Activated T-cell treated with anti-CD3 and anti-CD28 coated beads for 48 hours (primary cell): Measurements from ENCODE around the gene ARFGAP1.

Experiments used
- DNase-seq: peaks from one replicate; pipeline ENCODE4 v3.0.0-alpha.2; 2020; ENCODE audit warnings: low read depth

The ARFGAP1 gene

DNA sequence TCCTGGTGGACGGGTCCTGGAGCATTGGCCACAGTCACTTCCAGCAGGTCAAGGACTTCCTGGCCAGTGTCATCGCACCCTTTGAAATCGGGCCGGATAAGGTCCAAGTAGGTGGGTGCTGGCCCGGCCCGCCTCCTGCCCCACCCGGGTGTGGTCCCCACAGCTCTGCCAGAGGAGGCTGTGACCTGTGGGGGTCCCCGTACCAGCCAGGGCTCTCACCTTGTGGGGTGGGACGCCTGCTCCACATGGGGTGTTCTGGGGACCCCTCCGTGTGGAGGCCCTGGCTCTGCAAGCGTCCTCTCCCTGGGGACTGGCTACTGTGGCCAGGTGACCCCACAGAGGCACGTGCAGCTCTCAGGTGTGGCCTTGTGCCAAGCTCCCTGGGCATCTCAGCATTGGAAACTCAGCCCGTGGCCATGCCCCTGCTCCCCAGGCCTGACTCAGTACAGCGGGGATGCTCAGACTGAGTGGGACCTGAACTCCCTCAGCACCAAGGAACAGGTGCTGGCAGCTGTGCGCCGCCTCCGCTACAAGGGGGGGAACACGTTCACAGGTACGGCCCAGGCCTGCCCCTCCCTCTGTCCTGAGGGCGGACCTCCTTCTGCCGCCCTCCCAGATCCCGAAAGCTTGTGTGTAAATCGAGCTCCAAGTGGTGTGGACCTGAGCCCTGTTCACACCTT is 35.1 kb downstream of the ARFGAP1 start:
- no peak for DNase-seq

DNA sequence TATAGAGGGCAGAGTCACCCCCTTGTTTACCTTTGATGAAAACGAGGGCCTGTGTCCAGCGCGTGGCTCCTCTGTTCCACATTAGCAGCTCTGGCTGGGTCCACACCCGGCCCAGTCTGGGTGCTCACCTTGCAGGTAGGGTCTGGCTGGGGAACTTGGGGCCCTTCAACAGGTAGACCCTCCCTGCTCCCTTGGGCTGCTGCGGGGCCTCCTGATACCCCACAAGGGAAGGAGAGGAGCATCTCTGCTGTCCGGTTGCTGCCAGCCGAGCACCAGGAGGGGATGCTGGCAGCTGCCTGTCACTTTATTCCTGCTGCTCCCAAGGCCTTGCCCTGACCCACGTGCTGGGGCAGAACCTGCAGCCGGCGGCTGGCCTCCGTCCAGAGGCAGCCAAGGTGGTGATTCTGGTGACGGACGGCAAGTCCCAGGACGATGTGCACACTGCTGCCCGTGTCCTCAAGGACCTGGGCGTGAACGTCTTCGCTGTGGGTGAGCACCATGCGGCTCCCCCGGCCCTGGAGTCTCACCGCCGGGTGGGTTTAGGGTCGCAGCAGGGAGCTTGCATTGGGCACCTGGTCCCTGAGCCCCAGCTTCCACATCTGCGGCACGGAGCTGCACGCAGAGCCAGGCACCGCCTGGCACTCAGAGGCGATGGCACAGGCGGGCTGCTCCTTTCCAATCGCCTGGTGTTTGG is 35.8 kb downstream of the ARFGAP1 start:
- no peak for DNase-seq

DNA sequence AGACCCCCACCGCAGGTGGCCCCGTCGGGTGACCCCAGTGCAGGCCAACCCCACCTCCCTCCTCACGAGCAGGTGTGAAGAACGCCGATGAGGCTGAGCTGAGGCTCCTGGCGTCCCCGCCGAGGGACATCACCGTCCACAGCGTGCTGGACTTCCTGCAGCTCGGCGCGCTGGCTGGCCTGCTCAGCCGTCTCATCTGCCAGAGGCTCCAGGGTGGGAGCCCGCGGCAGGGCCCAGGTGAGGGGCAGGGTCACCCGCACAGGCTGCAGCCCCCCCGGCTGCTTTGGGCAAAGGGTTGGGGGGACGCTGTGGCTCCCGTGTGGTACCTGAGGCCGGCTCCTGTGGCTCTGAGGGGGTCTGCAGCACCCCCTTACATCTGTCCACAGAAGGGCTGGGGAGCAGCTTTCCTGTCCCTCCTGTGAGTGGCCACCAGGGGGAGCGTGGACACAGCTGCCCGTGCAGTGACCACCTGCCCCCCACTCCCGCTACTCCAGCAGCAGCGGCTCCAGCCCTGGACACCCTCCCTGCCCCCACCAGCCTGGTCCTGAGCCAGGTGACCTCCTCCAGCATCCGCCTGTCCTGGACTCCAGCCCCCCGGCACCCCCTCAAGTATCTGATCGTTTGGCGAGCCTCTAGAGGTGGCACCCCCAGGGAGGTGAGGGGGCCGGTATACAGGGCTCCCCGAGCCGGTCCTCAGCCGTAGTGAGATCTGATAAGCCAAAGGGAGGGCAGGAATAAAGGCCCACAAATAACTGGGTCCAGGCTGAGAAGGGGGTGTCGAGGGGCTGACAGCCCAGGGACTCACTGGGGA is 36.9 kb downstream of the ARFGAP1 start:
- DNase-seq = peak; percentile 22

DNA sequence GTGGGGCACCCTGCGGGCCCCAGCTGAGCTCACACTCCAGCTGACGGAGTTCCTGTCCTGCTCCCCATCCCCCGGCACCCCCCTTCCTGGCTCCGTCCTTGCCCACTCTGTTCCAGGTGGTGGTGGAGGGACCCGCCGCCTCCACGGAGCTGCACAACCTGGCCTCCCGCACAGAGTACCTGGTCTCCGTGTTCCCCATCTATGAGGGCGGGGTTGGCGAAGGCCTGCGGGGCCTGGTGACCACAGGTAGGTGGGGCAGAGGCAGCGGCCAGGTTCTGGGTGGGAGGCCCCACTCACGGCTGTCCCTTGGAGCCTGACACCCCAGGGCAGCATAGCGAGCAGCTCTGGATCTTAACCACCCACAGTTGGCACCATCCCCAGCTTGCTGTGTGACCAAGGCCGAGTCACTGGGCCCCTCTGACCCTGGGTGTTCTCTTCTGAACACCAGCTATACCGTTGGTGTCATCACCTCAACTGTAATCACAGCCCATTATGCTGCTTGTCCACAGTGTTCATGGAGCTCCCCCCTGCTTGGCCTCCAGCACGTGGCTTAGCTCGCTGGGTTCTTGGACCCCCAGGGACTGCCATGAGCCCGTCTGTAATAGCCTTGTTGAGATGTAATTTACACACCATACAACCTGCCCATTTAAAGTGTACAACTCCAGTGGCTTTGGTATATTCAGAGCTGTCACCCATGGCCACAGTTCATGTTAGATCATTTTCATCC is 37.8 kb downstream of the ARFGAP1 start:
- DNase-seq = no peak

DNA sequence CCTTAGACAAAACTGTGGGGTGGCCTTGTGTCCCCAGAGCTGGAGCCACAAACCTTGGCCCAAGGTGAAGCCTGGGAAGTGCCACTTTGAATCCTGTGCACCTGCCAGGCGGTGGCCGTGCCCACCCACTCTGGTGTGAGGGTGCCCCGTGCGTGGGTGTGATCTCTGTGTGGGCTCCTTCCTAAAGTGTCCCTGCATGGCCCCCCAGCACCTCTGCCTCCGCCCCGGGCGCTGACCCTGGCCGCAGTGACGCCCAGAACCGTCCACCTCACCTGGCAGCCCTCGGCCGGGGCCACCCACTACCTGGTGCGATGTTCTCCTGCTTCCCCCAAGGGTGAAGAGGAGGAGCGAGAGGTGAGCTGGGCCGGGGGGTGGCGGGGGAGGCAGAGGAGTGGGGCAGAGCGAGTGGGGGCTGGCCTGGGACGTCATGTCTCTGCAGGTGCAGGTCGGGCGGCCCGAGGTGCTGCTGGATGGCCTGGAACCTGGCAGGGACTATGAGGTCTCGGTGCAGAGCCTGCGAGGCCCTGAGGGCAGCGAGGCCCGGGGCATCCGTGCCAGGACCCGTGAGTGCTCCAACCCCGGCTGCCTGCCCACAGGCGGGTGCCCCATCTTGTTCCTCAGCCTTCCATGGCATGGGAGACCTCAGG is 38.7 kb downstream of the ARFGAP1 start:
- no peak for DNase-seq

DNA sequence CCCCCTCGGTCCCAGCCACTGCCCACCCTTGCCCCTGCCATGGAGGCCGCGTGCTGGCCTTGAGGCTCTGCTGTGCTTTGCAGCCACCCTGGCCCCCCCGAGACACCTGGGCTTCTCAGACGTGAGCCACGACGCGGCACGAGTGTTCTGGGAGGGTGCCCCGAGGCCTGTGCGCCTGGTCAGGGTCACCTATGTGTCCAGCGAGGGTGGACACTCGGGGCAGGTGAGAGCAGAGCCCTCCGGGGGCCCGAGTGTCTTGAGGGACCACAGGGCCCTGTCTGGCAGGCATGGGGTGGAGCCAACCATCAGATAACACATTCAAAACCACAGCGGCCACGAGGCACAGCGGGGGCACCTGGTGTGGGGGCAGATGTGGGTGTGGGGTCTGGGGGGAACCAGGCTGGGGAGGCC is 39.2 kb downstream of the ARFGAP1 start:
- no peak for DNase-seq

DNA sequence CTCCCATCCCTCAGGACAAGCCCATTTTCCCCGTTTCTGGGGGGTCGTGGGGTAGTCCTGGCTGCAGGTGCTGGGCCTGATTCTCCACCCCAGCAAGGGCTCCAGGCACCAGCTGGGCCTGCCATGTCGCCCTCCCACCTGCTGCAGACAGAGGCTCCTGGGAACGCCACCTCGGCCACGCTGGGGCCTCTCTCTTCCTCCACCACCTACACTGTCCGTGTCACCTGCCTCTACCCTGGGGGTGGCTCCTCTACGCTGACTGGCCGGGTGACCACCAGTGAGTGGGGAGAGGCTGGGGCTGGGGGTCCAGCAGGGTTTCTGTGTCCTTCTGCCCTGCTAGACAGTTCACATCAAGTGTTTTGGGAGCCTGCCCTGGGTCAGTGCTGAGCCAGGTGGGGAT is 39.7 kb downstream of the ARFGAP1 start:
- no peak for DNase-seq

DNA sequence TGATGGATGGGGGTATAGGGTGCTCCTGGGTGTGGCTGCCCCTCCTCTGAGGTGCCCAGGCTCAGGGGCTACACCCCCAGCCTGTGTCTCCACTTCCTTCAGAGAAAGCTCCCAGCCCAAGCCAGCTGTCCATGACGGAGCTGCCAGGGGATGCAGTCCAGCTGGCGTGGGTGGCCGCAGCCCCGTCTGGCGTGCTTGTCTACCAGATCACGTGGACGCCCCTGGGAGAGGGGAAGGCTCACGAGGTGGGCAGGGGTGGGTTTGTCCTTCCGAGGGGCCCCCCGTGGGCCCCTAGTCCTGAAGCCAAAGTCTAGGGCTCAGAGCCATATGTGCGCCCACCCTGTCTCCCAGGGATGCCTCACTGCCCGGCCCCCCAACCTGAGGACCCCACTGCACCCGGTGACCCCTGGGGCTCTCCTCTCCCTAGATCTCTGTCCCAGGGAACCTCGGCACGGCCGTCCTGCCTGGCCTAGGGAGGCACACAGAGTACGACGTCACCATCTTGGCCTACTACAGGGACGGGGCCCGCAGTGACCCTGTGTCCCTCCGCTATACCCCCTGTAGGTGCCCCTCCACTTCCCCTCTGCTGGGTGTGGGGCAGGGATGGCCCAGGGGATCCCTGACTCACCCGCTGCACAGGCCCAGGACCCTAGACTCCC is 40.2 kb downstream of the ARFGAP1 start:
- DNase-seq = no peak

DNA sequence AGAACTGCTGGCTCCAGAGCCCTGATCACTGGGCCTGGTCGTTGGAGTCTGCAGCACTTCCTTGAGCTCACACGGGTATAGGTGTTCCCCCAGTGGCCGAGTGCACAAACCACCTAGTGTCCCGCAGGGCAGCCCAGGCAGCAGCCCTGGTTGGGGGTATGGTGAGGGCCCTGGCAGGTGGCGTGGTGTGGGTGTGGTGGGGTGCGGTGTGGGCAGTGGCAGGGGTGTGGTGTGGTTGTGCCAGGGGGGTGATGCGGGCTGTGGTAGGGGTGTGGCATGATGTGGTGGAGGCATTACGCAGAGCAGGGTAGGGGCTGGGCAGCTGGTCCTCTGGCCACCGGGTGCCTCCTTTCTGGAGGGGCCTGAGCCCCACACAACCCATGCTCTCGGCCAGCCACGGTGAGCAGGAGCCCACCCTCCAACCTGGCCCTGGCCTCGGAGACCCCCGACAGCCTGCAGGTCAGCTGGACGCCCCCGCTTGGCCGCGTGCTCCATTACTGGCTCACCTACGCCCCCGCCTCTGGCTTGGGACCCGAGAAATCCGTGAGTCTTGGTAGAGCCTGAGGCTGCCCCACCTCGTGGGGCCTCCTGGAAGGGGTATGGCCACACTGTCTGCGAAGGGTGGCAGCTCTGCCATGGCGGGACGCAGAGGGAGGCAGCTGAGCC is 40.9 kb downstream of the ARFGAP1 start:
- no peak for DNase-seq

DNA sequence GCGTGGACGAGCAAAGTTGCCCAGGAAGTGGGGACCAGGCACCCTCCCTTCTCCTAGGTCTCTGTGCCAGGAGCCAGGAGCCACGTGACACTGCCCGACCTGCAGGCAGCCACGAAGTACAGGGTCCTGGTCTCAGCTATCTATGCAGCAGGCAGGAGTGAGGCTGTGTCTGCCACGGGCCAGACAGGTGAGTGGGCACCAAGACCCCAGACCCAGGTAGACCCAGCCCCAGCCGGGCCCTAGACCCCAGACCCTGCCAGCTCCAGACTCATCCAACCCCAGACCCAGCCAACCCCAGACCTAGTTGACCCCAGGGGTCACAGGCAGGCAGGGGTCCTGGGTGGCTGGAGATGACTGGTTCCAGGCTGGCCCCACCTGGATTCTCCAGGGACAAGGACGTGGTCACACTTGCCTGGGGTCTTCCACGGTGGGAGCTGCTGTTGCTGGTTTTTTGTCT is 41.4 kb downstream of the ARFGAP1 start:
- DNase-seq = no peak

DNA sequence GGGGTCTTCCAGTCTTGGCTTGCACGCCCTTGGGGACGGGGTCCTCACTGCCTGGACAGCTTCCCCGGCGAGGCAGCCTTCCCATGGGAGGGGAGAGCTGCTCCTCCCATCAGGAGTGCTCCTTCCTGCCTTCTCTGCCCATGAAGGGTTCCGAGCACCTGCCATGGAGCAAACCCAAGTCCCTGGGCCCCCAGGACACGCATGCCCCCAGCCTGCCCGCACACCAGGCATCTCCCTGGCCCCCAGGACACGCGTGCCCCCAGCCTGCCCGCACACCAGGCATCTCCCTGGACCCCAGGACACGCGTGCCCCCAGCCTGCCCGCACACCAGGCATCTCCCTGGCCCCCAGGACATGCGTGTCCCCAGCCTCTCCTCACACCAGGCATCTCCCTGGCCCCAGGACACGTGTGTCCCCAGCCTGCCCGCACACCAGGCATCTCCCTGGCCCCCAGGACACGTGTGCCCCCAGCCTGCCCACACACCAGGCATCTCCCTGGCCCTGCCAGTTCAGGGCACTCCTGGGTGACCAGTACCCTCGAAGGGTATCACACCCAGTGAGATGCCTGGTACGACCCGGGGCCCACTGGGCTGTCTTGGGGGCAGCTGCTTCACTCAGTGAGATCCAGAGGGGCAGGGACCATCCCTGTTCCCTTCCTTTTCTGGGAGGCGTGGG is 42.1 kb downstream of the ARFGAP1 start:
- DNase-seq = no peak

DNA sequence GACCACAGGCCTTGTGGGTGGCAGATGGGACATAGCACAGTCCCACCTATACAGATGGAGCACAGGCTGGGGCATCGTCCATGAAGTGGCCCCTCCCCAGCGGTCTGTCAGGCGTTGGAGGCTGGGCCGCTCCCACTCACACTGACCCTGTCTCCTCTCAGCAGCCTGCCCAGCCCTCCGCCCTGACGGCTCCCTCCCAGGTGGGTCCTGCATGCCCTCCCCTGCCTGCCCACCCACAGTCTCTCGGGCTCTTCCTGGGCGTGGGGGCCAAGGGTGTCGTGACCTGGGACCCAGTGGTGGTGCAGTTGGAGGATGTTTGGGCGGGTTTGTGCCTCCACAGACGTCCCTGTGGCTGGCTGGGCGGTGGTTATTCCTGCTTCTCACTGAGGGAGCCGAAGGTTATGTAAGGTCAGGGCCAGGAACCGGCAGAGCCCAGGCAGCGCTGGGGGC is 42.7 kb downstream of the ARFGAP1 start:
- DNase-seq = no peak

DNA sequence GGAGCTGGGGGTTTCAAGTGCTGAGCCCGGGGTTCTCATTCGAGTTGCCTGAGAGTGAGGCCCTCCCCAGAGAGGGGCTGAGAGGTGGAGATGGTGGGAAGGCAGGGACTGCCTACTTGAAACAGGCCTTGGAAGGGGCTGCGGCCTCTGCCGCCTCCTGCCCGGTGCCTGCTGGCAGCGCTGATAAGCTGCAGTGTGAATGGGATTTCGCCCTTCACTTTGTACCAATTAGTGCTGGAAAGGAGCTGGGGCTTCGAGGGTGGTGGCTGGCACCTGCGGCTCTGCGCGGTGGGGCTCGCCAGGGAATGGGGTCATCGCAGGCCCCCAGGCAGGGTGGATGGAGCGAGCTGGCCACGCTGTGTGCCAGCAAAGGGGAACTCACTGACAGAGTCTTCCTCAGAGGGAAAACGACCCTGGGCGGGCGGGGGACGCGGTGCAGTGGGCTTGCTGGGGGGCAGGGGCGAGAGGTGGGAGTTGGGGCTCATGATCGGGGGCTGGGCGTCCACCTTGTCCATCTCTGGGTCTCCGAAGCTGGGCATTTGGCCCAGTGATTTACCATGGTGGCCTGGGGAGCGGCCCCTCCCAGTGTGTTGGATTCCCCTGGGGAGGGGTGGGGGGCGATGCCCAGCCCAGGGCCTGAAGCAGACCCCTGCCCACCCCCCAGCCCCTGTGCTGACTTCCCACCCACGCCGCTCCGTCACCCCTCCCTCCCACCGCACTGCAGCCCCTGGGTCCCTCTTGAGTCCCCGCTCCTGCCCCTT is 43.3 kb downstream of the ARFGAP1 start:
- DNase-seq = no peak

DNA sequence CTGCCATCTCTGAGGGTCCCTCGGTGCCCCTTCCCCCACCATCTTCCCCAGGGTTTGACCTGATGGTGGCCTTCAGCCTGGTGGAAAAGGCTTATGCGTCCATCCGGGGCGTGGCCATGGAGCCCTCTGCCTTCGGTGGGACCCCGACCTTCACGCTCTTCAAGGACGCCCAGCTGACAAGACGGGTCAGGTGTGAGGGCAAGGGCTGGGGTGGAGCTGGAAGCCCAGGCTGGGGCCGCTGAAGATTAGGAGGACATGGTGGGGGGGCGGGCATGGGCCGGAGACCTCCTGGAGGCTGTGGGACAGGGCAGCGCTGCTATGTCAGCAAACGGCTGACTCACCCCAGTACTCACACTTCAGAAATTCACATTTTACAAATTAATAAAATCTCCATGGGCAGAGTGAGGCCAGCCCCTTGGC is 43.9 kb downstream of the ARFGAP1 start:
- no peak for DNase-seq

DNA sequence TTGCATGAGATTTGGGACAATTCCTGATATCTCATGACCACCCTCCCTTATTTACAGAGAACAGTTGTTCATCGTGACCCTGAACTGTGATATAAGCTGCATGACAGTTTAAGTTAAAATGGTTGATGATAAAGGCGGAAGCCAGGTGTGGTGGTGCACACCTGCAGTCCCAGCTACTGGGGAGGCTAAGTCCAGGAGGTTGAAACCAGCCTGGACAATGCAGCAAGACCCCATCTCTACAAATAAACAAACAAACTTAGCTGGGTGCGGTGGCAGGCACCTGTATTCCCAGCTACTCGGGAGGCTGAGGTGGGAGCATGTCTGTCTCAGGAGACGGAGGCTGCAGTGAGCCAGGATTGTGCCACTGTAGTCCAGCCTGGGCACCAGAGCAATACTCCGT is 44.4 kb downstream of the ARFGAP1 start:
- DNase-seq = no peak

DNA sequence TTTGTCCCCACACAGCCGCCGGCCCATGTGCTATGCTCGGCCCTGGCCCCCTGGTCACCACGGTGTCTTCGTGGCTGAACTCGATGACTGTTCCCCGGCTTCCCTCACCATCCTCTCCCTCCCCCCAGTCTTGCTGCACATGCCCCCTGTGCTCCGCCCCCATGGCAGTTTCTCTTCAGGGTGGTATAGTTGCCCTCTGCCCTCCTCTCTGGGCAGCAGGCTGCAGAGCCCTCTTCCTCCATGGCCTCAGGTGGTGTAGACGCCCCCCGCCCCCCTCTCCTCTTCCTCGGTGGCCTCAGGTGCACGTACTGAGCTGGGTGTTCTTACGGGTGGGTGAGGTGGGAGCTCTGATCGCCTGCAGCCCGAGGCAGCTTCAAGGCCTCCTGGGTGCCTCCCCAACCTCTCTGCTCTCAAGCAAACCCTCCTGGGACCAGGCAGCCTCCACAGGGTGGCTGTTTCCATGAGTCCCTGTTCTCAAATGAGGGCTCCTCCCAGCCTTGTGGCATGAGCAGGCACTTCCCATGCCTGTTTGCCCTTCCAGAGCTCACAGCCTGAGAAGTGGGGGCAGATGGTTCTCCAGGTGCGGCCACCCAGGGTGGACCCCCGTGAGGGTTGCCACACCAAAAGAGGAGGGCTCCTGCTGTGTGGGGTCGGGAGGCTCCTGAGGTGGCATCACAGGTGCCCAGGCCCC is 45.1 kb downstream of the ARFGAP1 start:
- DNase-seq = no peak

DNA sequence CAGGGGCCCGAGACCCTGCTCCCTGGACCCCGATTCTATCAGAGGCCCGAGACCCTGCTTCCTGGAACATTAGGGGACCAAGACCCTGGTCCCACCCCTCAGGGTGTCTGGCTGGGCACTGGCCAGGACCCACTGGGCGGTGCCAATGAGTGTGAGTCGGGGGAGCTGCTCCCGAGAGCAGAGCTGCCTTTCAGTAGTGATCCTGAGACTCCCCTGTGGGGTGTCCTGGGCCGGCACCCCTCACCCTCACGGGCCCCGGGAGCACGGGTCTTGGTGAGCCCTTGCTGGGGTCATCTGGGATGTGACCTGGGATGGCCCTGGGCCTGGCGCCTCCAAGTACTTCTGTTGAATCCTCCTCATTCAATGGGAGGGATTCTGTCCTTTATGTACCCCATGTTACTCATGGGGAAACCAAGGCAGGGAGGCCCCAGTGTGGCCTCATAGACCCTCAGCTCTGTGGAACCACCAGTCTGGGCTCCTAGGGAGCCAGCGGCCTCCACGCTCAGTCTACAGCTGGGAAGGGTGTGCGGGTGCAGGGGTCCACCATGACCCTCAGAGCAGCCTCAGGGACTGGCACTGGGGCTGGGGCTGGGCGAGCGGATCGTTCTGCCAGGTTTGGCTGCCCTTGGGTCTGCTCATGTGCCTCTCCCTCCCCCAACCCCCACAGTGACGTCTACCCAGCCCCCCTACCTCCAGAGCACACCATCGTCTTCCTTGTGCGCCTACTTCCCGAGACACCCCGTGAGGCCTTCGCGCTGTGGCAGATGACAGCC is 46.0 kb downstream of the ARFGAP1 start:
- DNase-seq = no peak
